A673 (cell line): ENCODE data around the gene PPFIA2. TPM values are rescaled to one million over a fixed set of nuclear protein-coding genes. Genes with fewer than 3 reads are reported as not detected.

Experiments used
- BruUV-seq: library from RNA; stranded (reverse); fragments of 400-500 nt; replicated peaks from 2 replicates; lab custom pipeline; 2021; lab: Mats Ljungman, UMichigan
- CTCF ChIA-PET: fragments of 300-600 bp; sonication (Branson Sonifier 250); formaldehyde crosslinking; loops from one replicate; lab custom pipeline; 2022; ENCODE audit warnings: antibody characterized with exemption; lab: Charles Lee
- POLR2A ChIA-PET: fragments of 300-600 bp; sonication (Branson Sonifier 250); formaldehyde crosslinking; loops from one replicate; lab custom pipeline; 2022; ENCODE audit warnings: antibody characterized with exemption; ENCODE audit not compliant: low non-redundant PET; lab: Charles Lee
- DNase-seq: peaks from one replicate; pipeline ENCODE4 v3.0.0-alpha.2; 2015; ENCODE audit warnings: low spot score
- H3K27ac ChIP-seq: fragments of 200-600 bp; sonication (generic); 2 replicates; pipeline ENCODE4 v1.5.1; 2016; ENCODE audit warnings: mixed run types, low read depth, mild to moderate bottlenecking, mixed read lengths, antibody characterized with exemption, low read length; ENCODE audit not compliant: poor library complexity, severe bottlenecking
- H3K27me3 ChIP-seq: fragments of 200-600 bp; sonication (generic); replicated peaks from 2 replicates; pipeline ENCODE4 v1.6.1; 2017; ENCODE audit warnings: mixed run types, low read depth, mild to moderate bottlenecking, mixed read lengths, antibody characterized with exemption, low read length; ENCODE audit not compliant: insufficient read depth, poor library complexity
- H3K36me3 ChIP-seq: fragments of 200-600 bp; sonication (generic); 2 replicates; pipeline ENCODE4 v1.6.1; 2016; ENCODE audit warnings: mixed run types, mild to moderate bottlenecking, mixed read lengths, antibody characterized with exemption, low read length; ENCODE audit not compliant: insufficient read depth, poor library complexity, severe bottlenecking
- H3K4me1 ChIP-seq: fragments of 200-600 bp; sonication (generic); 2 replicates; pipeline ENCODE4 v1.6.1; 2017; ENCODE audit warnings: mixed run types, mild to moderate bottlenecking, mixed read lengths, antibody characterized with exemption, low read length; ENCODE audit not compliant: insufficient read depth, poor library complexity, severe bottlenecking
- H3K4me3 ChIP-seq: fragments of 200-600 bp; sonication (generic); 2 replicates; pipeline ENCODE4 v1.5.1; 2016; ENCODE audit warnings: low read depth, mixed run types, mild to moderate bottlenecking, mixed read lengths, low read length; ENCODE audit not compliant: poor library complexity, severe bottlenecking
- H3K9me3 ChIP-seq: fragments of 200-600 bp; sonication (generic); 2 replicates; pipeline ENCODE4 v1.6.1; 2016; ENCODE audit warnings: mixed run types, low read depth, mild to moderate bottlenecking, mixed read lengths, antibody characterized with exemption, low read length; ENCODE audit not compliant: poor library complexity, severe bottlenecking
- EZH2 ChIP-seq: fragments of 200-600 bp; sonication (generic); IDR thresholded peaks from 2 replicates; pipeline ENCODE4 v1.6.1; 2017; ENCODE audit warnings: borderline replicate concordance, low read depth, mild to moderate bottlenecking, mixed read lengths, antibody characterized with exemption, low read length; ENCODE audit not compliant: poor library complexity, severe bottlenecking
- intact Hi-C: fragments of 100-400 bp; cut with micrococcal nuclease; formaldehyde crosslinking; loops from one replicate; pipeline ENCODE4 v1.10.0; 2022; ENCODE audit not compliant: unreplicated experiment
- total RNA-seq: library from RNA; stranded (reverse); gene quantifications from 2 replicates; pipeline ENCODE4 v1.2.3, GENCODE V29; 2021
- TF ChIP-seq, protein P1 (sequence below): fragments of 300-800, 200-600 bp; sonication (generic); conservative IDR thresholded peaks from 2 replicates; pipeline ENCODE4 v1.5.1; 2017; ENCODE audit warnings: low read depth, mild to moderate bottlenecking, antibody characterized with exemption, low read length, moderate library complexity, mixed read lengths

The PPFIA2 gene
- total RNA-seq, 1 experiment from 2014 or later, result 0.52 TPM

- CTCF ChIA-PET, result no interaction called here
- Histone ChIP-seq H3K4me3 (no peak overlapping the region), H3K27ac (no peak overlapping the region), H3K27me3 (no peaks in the 10 kb centered on the region), H3K4me1 (no peaks in the 10 kb centered on the region), H3K36me3 (no peaks in the 10 kb centered on the region), H3K9me3 (no peaks in the 10 kb centered on the region)
- no TSS peak for BruUV-seq
- DNase-seq, result no peak
- TF ChIP-seq, protein P1, sequence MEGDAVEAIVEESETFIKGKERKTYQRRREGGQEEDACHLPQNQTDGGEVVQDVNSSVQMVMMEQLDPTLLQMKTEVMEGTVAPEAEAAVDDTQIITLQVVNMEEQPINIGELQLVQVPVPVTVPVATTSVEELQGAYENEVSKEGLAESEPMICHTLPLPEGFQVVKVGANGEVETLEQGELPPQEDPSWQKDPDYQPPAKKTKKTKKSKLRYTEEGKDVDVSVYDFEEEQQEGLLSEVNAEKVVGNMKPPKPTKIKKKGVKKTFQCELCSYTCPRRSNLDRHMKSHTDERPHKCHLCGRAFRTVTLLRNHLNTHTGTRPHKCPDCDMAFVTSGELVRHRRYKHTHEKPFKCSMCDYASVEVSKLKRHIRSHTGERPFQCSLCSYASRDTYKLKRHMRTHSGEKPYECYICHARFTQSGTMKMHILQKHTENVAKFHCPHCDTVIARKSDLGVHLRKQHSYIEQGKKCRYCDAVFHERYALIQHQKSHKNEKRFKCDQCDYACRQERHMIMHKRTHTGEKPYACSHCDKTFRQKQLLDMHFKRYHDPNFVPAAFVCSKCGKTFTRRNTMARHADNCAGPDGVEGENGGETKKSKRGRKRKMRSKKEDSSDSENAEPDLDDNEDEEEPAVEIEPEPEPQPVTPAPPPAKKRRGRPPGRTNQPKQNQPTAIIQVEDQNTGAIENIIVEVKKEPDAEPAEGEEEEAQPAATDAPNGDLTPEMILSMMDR, result no peak
- TF ChIP-seq EZH2, result no peak
- POLR2A ChIA-PET, result no interaction called here
- intact Hi-C loops, result no loop called here
Observed at GRCh38 chr12:81639196-81639595, 120.0 kb downstream of the PPFIA2 start.

DNA sequence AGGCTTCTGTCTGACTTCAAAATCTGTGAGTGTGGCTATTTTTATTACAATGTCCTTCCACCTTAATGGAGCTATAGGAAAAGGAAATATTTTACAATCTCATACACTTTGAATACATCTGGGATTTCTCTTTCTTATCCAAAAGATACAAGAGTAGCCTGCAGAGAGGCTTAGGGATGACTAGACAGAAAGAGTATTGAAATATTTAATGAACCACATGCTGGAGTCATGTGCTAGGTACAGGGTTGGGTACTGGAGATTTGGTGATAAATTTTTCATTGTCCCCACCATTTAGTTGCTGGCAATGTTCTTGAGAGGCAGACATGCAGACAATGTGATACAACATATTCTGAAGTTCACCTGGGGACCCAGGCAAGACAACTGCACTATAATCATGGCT is 126.0 kb downstream of the PPFIA2 start:
- H3K4me1 ChIP-seq, result peaks cover 13% of the 10 kb centered on the region
- DNase-seq, result peak; percentile 15
- no TSS peak for BruUV-seq
- H3K27me3 ChIP-seq, result no peaks in the 10 kb centered on the region
- H3K36me3 ChIP-seq, result no peaks in the 10 kb centered on the region
- TF ChIP-seq, protein P1, result no peak
- no peak for TF ChIP-seq EZH2
- H3K9me3 ChIP-seq, result no peaks in the 10 kb centered on the region
- CTCF ChIA-PET, result no interaction called here
- H3K27ac ChIP-seq, result no peak overlapping the region
- no peak overlapping the region for H3K4me3 ChIP-seq
- intact Hi-C loops, result no loop called here
- POLR2A ChIA-PET, result no interaction called here

DNA sequence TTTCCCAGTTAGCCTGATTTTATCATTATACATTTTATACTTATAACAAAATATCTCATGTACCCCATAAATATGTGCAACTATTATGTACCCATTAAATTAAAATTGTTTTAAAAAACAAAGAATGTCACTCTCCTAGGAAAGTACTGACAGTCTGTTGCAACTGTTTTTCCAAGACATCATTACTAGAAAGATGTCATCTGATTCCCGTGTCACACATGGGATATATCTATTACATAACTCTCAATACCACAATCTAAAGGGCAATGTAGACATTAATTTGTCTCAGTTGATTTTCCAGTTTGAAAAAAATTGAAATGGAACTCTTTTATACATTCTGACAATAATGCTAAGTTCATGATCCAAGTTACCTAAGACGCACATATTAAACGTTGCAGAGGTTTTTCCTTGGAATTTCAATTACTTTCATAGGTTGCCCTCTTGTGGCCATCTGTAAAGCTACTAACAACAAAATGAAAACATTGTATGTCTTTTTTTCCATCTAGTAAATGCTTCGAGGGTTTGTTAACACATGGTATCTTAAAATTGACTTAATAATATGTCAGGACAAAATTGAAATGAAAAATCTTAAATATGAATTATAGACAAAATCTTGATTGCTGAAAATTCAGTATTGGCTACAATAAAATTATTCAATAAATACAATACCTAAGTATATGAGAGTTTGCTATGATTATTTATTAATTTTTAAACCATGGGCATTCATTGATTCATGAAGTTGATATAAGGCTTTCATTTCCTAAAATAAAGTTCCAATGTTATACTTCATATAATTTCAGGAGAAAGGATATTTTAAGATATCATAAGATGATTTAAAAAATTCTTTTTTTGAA is 131.6 kb downstream of the PPFIA2 start:
- H3K4me1 ChIP-seq, result peaks cover under 1% of the 10 kb centered on the region
- no peak for TF ChIP-seq EZH2
- TF ChIP-seq, protein P1, result peak; percentile 78
- peak; percentile 79 for DNase-seq
- no peak overlapping the region for H3K4me3 ChIP-seq
- no peaks in the 10 kb centered on the region for H3K27me3 ChIP-seq
- no peaks in the 10 kb centered on the region for H3K9me3 ChIP-seq
- intact Hi-C loops, result loop anchor here (1.0 to 5.0 kb wide), 3 partner anchors 176 to 360 kb away; no protein-coding TSS in a partner anchor
- ChIA-PET CTCF (interaction anchor here (1.0 kb wide), 2 partner anchors 172 to 331 kb away, joined by 3 to 4 read pairs; no protein-coding TSS in a partner anchor), POLR2A (no interaction called here)
- H3K36me3 ChIP-seq, result no peaks in the 10 kb centered on the region
- no TSS peak for BruUV-seq
- no peak overlapping the region for H3K27ac ChIP-seq
